Gastroesophageal sphincter (tissue), 3 donors: Measurements from ENCODE around the gene GNS.

ENCODE experiments used
- EP300 ChIP-seq: sonication (generic); formaldehyde crosslinking; IDR thresholded peaks from one replicate; pipeline ENCODE4 v1.6.1; 2017; ENCODE audit warnings: antibody characterized with exemption, mild to moderate bottlenecking
- POLR2A ChIP-seq, 2 donors: fragments of 450-650 bp; IDR thresholded peaks; one replicate each; pipeline ENCODE4 v1.6.1; 2017; ENCODE audit warnings: antibody characterized with exemption in 2 of 2, mild to moderate bottlenecking in 2 of 2, moderate library complexity in 1 of 2
- TF ChIP-seq, protein P1 (sequence below), 4 experiments: fragments of 200-600 bp in 2 of 4; fragments of 450-650 bp in 2 of 4; sonication (generic) in 1 of 4; IDR thresholded peaks; one replicate each; pipeline ENCODE4 v1.5.1; 2017 to 2019; ENCODE audit warnings: antibody characterized with exemption in 4 of 4, mild to moderate bottlenecking in 2 of 4, moderate library complexity in 2 of 4

DNA sequence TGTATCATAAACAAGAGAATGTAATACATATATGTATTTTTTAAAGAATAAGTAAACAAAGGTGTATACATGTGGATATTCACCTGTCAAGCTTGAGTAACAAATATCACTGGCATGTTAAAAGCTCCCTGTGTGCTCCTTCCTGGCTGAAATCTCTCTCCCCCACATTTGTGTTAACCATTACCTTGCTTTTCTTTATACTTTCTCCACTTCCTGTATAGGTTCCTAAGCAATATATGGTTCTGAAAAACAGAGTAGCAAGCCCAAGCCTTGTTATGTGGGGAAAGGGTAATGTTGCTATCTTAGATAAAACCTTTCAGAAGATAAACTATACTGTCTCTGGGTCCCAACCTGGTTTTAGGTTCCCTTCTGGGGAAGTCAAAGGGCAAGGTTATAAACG lies 32.9 kb upstream of the GNS start:
- TF ChIP-seq, protein P1, sequence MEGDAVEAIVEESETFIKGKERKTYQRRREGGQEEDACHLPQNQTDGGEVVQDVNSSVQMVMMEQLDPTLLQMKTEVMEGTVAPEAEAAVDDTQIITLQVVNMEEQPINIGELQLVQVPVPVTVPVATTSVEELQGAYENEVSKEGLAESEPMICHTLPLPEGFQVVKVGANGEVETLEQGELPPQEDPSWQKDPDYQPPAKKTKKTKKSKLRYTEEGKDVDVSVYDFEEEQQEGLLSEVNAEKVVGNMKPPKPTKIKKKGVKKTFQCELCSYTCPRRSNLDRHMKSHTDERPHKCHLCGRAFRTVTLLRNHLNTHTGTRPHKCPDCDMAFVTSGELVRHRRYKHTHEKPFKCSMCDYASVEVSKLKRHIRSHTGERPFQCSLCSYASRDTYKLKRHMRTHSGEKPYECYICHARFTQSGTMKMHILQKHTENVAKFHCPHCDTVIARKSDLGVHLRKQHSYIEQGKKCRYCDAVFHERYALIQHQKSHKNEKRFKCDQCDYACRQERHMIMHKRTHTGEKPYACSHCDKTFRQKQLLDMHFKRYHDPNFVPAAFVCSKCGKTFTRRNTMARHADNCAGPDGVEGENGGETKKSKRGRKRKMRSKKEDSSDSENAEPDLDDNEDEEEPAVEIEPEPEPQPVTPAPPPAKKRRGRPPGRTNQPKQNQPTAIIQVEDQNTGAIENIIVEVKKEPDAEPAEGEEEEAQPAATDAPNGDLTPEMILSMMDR (IDR thresholded peaks at IDR 0.05) = no peak
- TF ChIP-seq POLR2A (IDR thresholded peaks at IDR 0.05) (no peak), EP300 (no peak)
